ENCODE measurements around the gene PCDH12. TPM values are rescaled to one million over a fixed set of nuclear protein-coding genes. Genes with fewer than 3 reads are reported as not detected.

Gene PCDH12
- total and polyA plus RNA-seq, 2 of the 8 experiments (the other 6 are each of a cell fraction or from before 2014, with no cell fraction given), result 0.06 to 0.17 TPM

DNA sequence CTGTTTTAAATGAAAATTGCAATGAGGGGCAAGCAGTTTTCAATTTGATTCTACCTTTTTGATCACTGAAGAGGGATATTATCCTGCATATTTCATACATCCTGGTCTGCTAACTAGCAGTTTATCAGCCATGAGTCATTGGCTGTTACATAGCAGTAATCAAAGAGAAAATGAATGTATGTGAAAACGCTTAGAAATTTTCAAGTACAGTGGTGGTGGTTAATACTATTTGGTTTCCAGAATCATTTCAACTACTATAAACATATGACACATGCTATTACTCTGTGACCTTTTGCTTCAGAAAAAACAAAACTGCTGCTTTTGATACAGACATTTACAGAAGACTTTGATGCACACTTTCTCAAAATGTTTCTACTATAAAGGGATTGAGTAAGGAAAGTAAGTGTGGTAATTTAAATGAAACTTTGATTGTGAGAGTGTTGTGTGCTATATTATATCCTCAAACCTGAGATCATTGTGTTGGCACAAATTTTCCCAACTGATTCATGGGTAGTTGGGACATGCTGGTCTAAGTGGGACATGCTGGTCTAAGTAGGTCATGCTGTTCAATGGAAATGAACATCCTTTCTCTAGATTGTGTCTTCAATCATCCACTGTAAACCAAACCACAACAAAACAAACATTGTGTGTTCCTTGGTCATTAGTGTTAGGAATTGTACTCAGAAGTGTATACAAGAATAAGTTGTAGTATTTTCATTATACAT is 16.0 kb upstream of the PCDH12 start:
- no peaks in the 10 kb centered on the region for H4K20me1 ChIP-seq (replicated peaks in 1 of 2; ENCODE audit: control insufficient read depth in 1 of 2, insufficient read depth in 2 of 2, low read length in 2 of 2)
- peaks cover 0 to 22% (median 10%) of the 10 kb centered on the region in 4 experiments; a peak in 5 of 8 replicates for H3K36me3 ChIP-seq (ENCODE audit: control insufficient read depth in 2 of 4, insufficient read depth in 4 of 4, low read length in 3 of 4)
- H4K8ac ChIP-seq (ENCODE audit: extremely low read depth, insufficient read depth, low read length), result no peak overlapping the region
- no peaks in the 10 kb centered on the region for H3K79me1 ChIP-seq (ENCODE audit: low read depth, low read length)
- no peak overlapping the region for H2BK15ac ChIP-seq (ENCODE audit: low read length)
- DNase-seq (ENCODE audit: low read depth in 1 of 2, low spot score in 2 of 2), result no peak
- H2BK5ac ChIP-seq (ENCODE audit: low read depth, low read length), result no peak overlapping the region
- 87% methylated on average over 1 of the region's 1 CpG; no CpG with 5 or more reads in 1 of the 2 experiments for WGBS, 2 experiments (ENCODE audit: extremely low coverage in 1 of 2, insufficient coverage in 1 of 2, insufficient read length in 1 of 2, insufficient replicate concordance in 2 of 2, low coverage in 1 of 2, low lambda C conversion rate in 2 of 2, missing lambda C conversion rate in 1 of 2)
- no peak overlapping the region for H3K4me3 ChIP-seq (ENCODE audit: extremely low read depth in 1 of 4, insufficient read depth in 2 of 4, low read depth in 3 of 4, low read length in 4 of 4)
- H3K27me3 ChIP-seq (replicated peaks in 1 of 4; ENCODE audit: control insufficient read depth in 3 of 4, extremely low read depth in 1 of 4, insufficient read depth in 3 of 4, low read length in 3 of 4), result no peaks in the 10 kb centered on the region
- ChIA-PET CTCF (ENCODE audit: partially characterized antibody) (interaction anchor here (6.0 kb wide), 1 partner anchor 16 kb away, joined by 40 read pairs; no protein-coding TSS in a partner anchor), POLR2A (ENCODE audit: partially characterized antibody) (no interaction called here)
- H4K91ac ChIP-seq (replicated peaks; ENCODE audit: insufficient read length, low read length), result no peak overlapping the region
- H3K4ac ChIP-seq (replicated peaks; ENCODE audit: insufficient read length, low read depth, low read length), result no peak overlapping the region
- peaks cover 0 to 5% (median 2%) of the 10 kb centered on the region in 4 experiments; a peak in 3 of 7 replicates for H3K4me1 ChIP-seq (replicated peaks in 1 of 4; ENCODE audit: control insufficient read depth in 3 of 4, insufficient read depth in 4 of 4, low read length in 3 of 4)
- no peaks in the 10 kb centered on the region for H3K79me2 ChIP-seq (ENCODE audit: control insufficient read depth in 1 of 2, insufficient read depth in 2 of 2, low read length in 2 of 2)
- H3K9me3 ChIP-seq (ENCODE audit: insufficient read depth in 2 of 2, low read depth in 1 of 2, low read length in 1 of 2), result no peaks in the 10 kb centered on the region
- H3K23ac ChIP-seq (ENCODE audit: insufficient read length), result no peak overlapping the region
- no peak overlapping the region for H2BK20ac ChIP-seq (ENCODE audit: low read length)
- H3K14ac ChIP-seq (ENCODE audit: insufficient read length), result no peak overlapping the region
- no peak overlapping the region for H3K27ac ChIP-seq (ENCODE audit: low read depth, low read length)
- no peak overlapping the region for H3K4me2 ChIP-seq (ENCODE audit: insufficient read depth in 1 of 2, low read depth in 2 of 2, low read length in 2 of 2)
- H2AFZ ChIP-seq (ENCODE audit: low read length), result no peak overlapping the region
- no peak overlapping the region for H3K56ac ChIP-seq (replicated peaks; ENCODE audit: insufficient read length, low read depth, low read length)
- H3K23me2 ChIP-seq (ENCODE audit: low read depth, low read length), result peaks cover 5% of the 10 kb centered on the region
- no peak overlapping the region for H2BK12ac ChIP-seq (ENCODE audit: low read depth, low read length)
- H2AK5ac ChIP-seq (ENCODE audit: low read depth, low read length), result no peak overlapping the region
- H4K5ac ChIP-seq (ENCODE audit: insufficient read length, low read depth, low read length), result no peak overlapping the region
- H3K18ac ChIP-seq (ENCODE audit: extremely low read depth, low read length), result no peak overlapping the region
- H2BK120ac ChIP-seq (replicated peaks; ENCODE audit: low read depth, low read length), result no peak overlapping the region
- FAIRE-seq, result no peak
- H3K9ac ChIP-seq (replicated peaks in 1 of 4; ENCODE audit: extremely low read depth in 1 of 4, low read depth in 3 of 4, low read length in 3 of 4), result no peak overlapping the region
- TF ChIP-seq POU5F1 (IDR thresholded peaks at IDR 0.05; ENCODE audit: low read depth, low read length) (no peak), NRF1 (IDR thresholded peaks at IDR 0.05; ENCODE audit: low read depth, low read length) (no peak)
